ENCODE results near the gene FRY. TPM values are rescaled to one million over a fixed set of nuclear protein-coding genes. Genes with fewer than 3 reads are reported as not detected.

The FRY gene
- polyA plus RNA-seq, 3 donors from 2014 or later: 1.4 to 2.8 (median 1.4) TPM

- Mint-ChIP-seq H3K36me3 (peaks cover 0 to 11% (median 7%) of the 10 kb centered on the region in 3 donors), H3K4me3 (no peak overlapping the region), H3K27ac (no peak overlapping the region), H3K4me1 (peaks cover 0 to 3% of the 10 kb centered on the region in 2 donors), H3K9me3 (no peaks in the 10 kb centered on the region), H3K27me3 (ENCODE audit: low read depth in 3 of 3) (no peaks in the 10 kb centered on the region)
- no peak for DNase-seq
Observed at GRCh38 chr13:32141462-32141861, 109.9 kb downstream of the FRY start.

- Mint-ChIP-seq H3K4me1 (no peaks in the 10 kb centered on the region), H3K27me3 (ENCODE audit: low read depth in 3 of 3) (no peaks in the 10 kb centered on the region), H3K36me3 (peaks cover 0 to 17% (median 11%) of the 10 kb centered on the region in 3 donors), H3K9me3 (no peaks in the 10 kb centered on the region), H3K27ac (no peak overlapping the region), H3K4me3 (no peak overlapping the region)
- no peak for DNase-seq
Observed at GRCh38 chr13:32142115-32142514, 110.5 kb downstream of the FRY start.

GRCh38 chr13:32142956-32143375 is 111.4 kb downstream of the FRY start:
- H3K4me1 Mint-ChIP-seq: no peaks in the 10 kb centered on the region
- H3K27ac Mint-ChIP-seq: no peak overlapping the region
- DNase-seq: no peak
- no peaks in the 10 kb centered on the region for H3K9me3 Mint-ChIP-seq
- no peak overlapping the region for H3K4me3 Mint-ChIP-seq
- peaks cover 0 to 17% (median 15%) of the 10 kb centered on the region in 3 donors for H3K36me3 Mint-ChIP-seq
- no peaks in the 10 kb centered on the region for H3K27me3 Mint-ChIP-seq (ENCODE audit: low read depth in 3 of 3)

- H3K27ac Mint-ChIP-seq: no peak overlapping the region
Observed at GRCh38 chr13:32147193-32147592, 115.6 kb downstream of the FRY start.

GRCh38 chr13:32147976-32148375 is 116.4 kb downstream of the FRY start:
- Mint-ChIP-seq H3K36me3 (peaks cover 5 to 42% (median 27%) of the 10 kb centered on the region in 3 donors), H3K27ac (no peak overlapping the region), H3K4me3 (no peak overlapping the region), H3K4me1 (no peaks in the 10 kb centered on the region), H3K9me3 (no peaks in the 10 kb centered on the region), H3K27me3 (ENCODE audit: low read depth in 3 of 3) (no peaks in the 10 kb centered on the region)
- DNase-seq: no peak

More at GRCh38 chr13:32147193-32147592, 115.6 kb downstream of the FRY start:
- Mint-ChIP-seq H3K36me3 (peaks cover 5 to 34% (median 27%) of the 10 kb centered on the region in 3 donors), H3K9me3 (no peaks in the 10 kb centered on the region), H3K4me3 (no peak overlapping the region), H3K27me3 (ENCODE audit: low read depth in 3 of 3) (no peaks in the 10 kb centered on the region), H3K4me1 (no peaks in the 10 kb centered on the region)
- no peak for DNase-seq

- DNase-seq: no peak
- H3K9me3 Mint-ChIP-seq: no peaks in the 10 kb centered on the region
- peaks cover 5 to 41% (median 30%) of the 10 kb centered on the region in 3 donors for H3K36me3 Mint-ChIP-seq
- no peaks in the 10 kb centered on the region for H3K4me1 Mint-ChIP-seq
- H3K4me3 Mint-ChIP-seq: no peak overlapping the region
- no peak overlapping the region for H3K27ac Mint-ChIP-seq
- no peaks in the 10 kb centered on the region for H3K27me3 Mint-ChIP-seq (ENCODE audit: low read depth in 3 of 3)
Observed at GRCh38 chr13:32150239-32150638, 118.7 kb downstream of the FRY start.

GRCh38 chr13:32150794-32151193 is 119.2 kb downstream of the FRY start:
- H3K9me3 Mint-ChIP-seq: no peaks in the 10 kb centered on the region
- no peak overlapping the region for H3K27ac Mint-ChIP-seq
- H3K36me3 Mint-ChIP-seq: peaks cover 5 to 40% (median 29%) of the 10 kb centered on the region in 3 donors
- peaks cover 0 to 2% (median 0%) of the 10 kb centered on the region in 3 donors for H3K27me3 Mint-ChIP-seq (ENCODE audit: low read depth in 3 of 3)
- H3K4me3 Mint-ChIP-seq: no peak overlapping the region
- DNase-seq: no peak
- H3K4me1 Mint-ChIP-seq: no peaks in the 10 kb centered on the region

- Mint-ChIP-seq H3K9me3 (no peaks in the 10 kb centered on the region), H3K27me3 (ENCODE audit: low read depth in 3 of 3) (peaks cover 0 to 2% (median 0%) of the 10 kb centered on the region in 3 donors), H3K4me3 (no peak overlapping the region), H3K36me3 (peaks cover 5 to 40% (median 26%) of the 10 kb centered on the region in 3 donors), H3K4me1 (no peaks in the 10 kb centered on the region), H3K27ac (no peak overlapping the region)
- DNase-seq: no peak
Observed at GRCh38 chr13:32151240-32151639, 119.7 kb downstream of the FRY start.

- Mint-ChIP-seq H3K27me3 (ENCODE audit: low read depth in 3 of 3) (peaks cover 0 to 2% (median 0%) of the 10 kb centered on the region in 3 donors), H3K36me3 (peaks cover 5 to 37% (median 17%) of the 10 kb centered on the region in 3 donors), H3K4me3 (no peak overlapping the region), H3K4me1 (no peaks in the 10 kb centered on the region), H3K27ac (no peak overlapping the region), H3K9me3 (no peaks in the 10 kb centered on the region)
- no peak for DNase-seq
Observed at GRCh38 chr13:32153056-32153455, 121.5 kb downstream of the FRY start.

GRCh38 chr13:32159137-32159869 is 127.7 kb downstream of the FRY start:
- peaks cover 0 to 35% (median 23%) of the 10 kb centered on the region in 3 donors for H3K36me3 Mint-ChIP-seq
- H3K27ac Mint-ChIP-seq: no peak overlapping the region
- no peaks in the 10 kb centered on the region for H3K9me3 Mint-ChIP-seq
- H3K4me3 Mint-ChIP-seq: no peak overlapping the region
- DNase-seq: no peak
- H3K4me1 Mint-ChIP-seq: no peaks in the 10 kb centered on the region
- peaks cover 0 to 2% (median 0%) of the 10 kb centered on the region in 3 donors for H3K27me3 Mint-ChIP-seq (ENCODE audit: low read depth in 3 of 3)

- no peak for DNase-seq
- Mint-ChIP-seq H3K4me3 (no peak overlapping the region), H3K36me3 (peaks cover 0 to 35% (median 18%) of the 10 kb centered on the region in 3 donors), H3K9me3 (no peaks in the 10 kb centered on the region), H3K27me3 (ENCODE audit: low read depth in 3 of 3) (no peaks in the 10 kb centered on the region), H3K27ac (no peak overlapping the region), H3K4me1 (no peaks in the 10 kb centered on the region)
Observed at GRCh38 chr13:32162395-32163005, 130.9 kb downstream of the FRY start.

- peak in 1 of 3 donors; percentile 14 for DNase-seq
- Mint-ChIP-seq H3K27ac (no peak overlapping the region), H3K9me3 (no peaks in the 10 kb centered on the region), H3K4me3 (peak overlapping the region in 1 of 5 donors; percentile 7), H3K27me3 (ENCODE audit: low read depth in 3 of 3) (peaks cover 0 to 1% (median 0%) of the 10 kb centered on the region in 3 donors), H3K36me3 (peaks cover 7 to 46% (median 16%) of the 10 kb centered on the region in 3 donors), H3K4me1 (no peaks in the 10 kb centered on the region)
Observed at GRCh38 chr13:32164622-32165268, 133.2 kb downstream of the FRY start.

GRCh38 chr13:32165796-32166195 is 134.2 kb downstream of the FRY start:
- Mint-ChIP-seq H3K27me3 (ENCODE audit: low read depth in 3 of 3) (peaks cover 0 to 1% (median 0%) of the 10 kb centered on the region in 3 donors), H3K27ac (no peak overlapping the region), H3K4me1 (no peaks in the 10 kb centered on the region), H3K36me3 (peaks cover 7 to 39% (median 16%) of the 10 kb centered on the region in 3 donors), H3K4me3 (no peak overlapping the region), H3K9me3 (no peaks in the 10 kb centered on the region)
- no peak for DNase-seq

GRCh38 chr13:32168131-32168530 is 136.6 kb downstream of the FRY start:
- DNase-seq: no peak
- no peaks in the 10 kb centered on the region for H3K4me1 Mint-ChIP-seq
- H3K9me3 Mint-ChIP-seq: no peaks in the 10 kb centered on the region
- no peak overlapping the region for H3K27ac Mint-ChIP-seq
- H3K4me3 Mint-ChIP-seq: no peak overlapping the region
- H3K36me3 Mint-ChIP-seq: peaks cover 13 to 30% (median 15%) of the 10 kb centered on the region in 3 donors
- peaks cover 0 to 1% (median 0%) of the 10 kb centered on the region in 3 donors for H3K27me3 Mint-ChIP-seq (ENCODE audit: low read depth in 3 of 3)

Measured in immature natural killer cell (primary cell).